ENCODE results near the gene DEPDC1B. TPM values are rescaled to one million over a fixed set of nuclear protein-coding genes. Genes with fewer than 3 reads are reported as not detected.

Gene DEPDC1B
- total RNA-seq, 1 donor from 2014 or later, result 0.98 TPM

DNA sequence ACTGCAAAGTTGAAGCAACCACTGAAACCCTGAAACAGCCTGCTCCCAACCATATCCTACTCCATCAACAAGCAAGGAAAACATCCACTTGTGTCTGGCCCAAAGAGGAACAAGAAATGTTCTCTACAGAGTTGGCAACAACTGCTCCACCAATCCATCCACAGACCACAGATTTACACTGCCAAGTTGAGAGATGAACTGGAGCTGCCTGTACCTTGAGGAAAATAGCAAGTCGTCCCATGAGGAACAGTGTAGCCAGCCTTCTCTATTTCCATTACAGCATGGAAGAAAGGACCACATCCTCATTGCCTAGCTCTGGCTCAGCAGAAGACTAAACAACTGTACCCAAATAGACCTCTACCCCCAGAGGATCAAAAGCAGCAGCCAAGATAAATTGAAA, 60.4 kb downstream of the DEPDC1B start:
- Mint-ChIP-seq H3K4me1 (no peaks in the 10 kb centered on the region), H3K27me3 (no peaks in the 10 kb centered on the region), H3K36me3 (ENCODE audit: low read depth) (no peaks in the 10 kb centered on the region), H3K27ac (no peak overlapping the region), H3K4me3 (no peak overlapping the region), H3K9me3 (no peaks in the 10 kb centered on the region)
- TF ChIP-seq, protein P1, sequence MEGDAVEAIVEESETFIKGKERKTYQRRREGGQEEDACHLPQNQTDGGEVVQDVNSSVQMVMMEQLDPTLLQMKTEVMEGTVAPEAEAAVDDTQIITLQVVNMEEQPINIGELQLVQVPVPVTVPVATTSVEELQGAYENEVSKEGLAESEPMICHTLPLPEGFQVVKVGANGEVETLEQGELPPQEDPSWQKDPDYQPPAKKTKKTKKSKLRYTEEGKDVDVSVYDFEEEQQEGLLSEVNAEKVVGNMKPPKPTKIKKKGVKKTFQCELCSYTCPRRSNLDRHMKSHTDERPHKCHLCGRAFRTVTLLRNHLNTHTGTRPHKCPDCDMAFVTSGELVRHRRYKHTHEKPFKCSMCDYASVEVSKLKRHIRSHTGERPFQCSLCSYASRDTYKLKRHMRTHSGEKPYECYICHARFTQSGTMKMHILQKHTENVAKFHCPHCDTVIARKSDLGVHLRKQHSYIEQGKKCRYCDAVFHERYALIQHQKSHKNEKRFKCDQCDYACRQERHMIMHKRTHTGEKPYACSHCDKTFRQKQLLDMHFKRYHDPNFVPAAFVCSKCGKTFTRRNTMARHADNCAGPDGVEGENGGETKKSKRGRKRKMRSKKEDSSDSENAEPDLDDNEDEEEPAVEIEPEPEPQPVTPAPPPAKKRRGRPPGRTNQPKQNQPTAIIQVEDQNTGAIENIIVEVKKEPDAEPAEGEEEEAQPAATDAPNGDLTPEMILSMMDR (IDR thresholded peaks at IDR 0.05), result no peak
- POLR2A ChIA-PET, result no interaction called here
- DNase-seq (no peak), ATAC-seq (ENCODE audit: low read depth) (no peak)
- intact Hi-C loops (cut with micrococcal nuclease), result no loop called here
- CTCF ChIA-PET, result no interaction called here

DNA sequence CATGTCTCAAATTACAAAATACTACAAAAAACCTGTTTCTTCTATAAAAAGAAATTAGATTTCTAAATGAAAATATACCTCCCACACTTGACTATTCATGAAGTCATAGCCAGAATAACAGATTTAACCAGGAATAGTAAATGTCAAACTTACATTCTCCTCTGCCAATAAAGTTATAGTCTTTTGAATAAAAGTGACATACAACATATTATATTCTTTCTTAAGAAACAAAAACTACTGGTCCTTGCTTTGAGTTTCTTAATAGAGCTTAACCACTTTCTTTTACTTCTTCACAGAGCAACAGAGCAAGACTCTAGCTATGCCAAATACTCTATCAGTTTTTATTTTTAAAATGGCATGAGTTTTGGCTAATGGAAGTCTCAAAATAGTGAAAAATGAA, 61.7 kb downstream of the DEPDC1B start:
- Mint-ChIP-seq H3K27ac (no peak overlapping the region), H3K9me3 (no peaks in the 10 kb centered on the region), H3K36me3 (ENCODE audit: low read depth) (no peaks in the 10 kb centered on the region), H3K4me1 (no peaks in the 10 kb centered on the region), H3K4me3 (no peak overlapping the region), H3K27me3 (no peaks in the 10 kb centered on the region)
- intact Hi-C loops (cut with micrococcal nuclease), result no loop called here
- POLR2A ChIA-PET, result no interaction called here
- no peak for ATAC-seq (ENCODE audit: low read depth)
- CTCF ChIA-PET, result no interaction called here
- no peak for DNase-seq
- TF ChIP-seq, protein P1 (IDR thresholded peaks at IDR 0.05), result no peak

DNA sequence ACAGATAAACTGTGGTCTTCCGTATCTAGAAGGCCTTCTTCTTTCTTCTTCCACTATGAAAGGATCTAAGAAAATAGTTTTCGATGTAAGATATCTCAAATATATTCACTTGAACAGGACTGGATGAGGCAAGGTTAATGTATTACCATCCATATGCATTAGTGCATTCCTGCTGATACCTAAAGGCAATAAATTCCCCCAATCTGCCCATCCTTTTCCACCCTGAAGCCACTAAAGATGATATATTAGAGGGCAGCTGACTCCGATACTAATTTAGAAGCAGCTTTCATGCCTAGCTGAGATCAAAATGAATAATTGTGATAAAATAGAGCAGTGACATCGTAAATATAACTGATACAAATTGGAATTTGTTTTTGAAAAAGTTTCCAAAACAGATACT, 63.3 kb downstream of the DEPDC1B start:
- TF ChIP-seq, protein P1 (IDR thresholded peaks at IDR 0.05), result no peak
- intact Hi-C loops (cut with micrococcal nuclease), result no loop called here
- DNase-seq, result no peak
- H3K27ac Mint-ChIP-seq, result no peak overlapping the region
- H3K27me3 Mint-ChIP-seq, result no peaks in the 10 kb centered on the region
- CTCF ChIA-PET, result interaction anchor here (0.6 kb wide), 1 partner anchor 824 kb away, joined by 3 read pairs; no protein-coding TSS in a partner anchor
- POLR2A ChIA-PET, result no interaction called here
- no peak for ATAC-seq (ENCODE audit: low read depth)
- no peak overlapping the region for H3K4me3 Mint-ChIP-seq
- no peaks in the 10 kb centered on the region for H3K9me3 Mint-ChIP-seq
- H3K4me1 Mint-ChIP-seq, result no peaks in the 10 kb centered on the region
- H3K36me3 Mint-ChIP-seq (ENCODE audit: low read depth), result no peaks in the 10 kb centered on the region

DNA sequence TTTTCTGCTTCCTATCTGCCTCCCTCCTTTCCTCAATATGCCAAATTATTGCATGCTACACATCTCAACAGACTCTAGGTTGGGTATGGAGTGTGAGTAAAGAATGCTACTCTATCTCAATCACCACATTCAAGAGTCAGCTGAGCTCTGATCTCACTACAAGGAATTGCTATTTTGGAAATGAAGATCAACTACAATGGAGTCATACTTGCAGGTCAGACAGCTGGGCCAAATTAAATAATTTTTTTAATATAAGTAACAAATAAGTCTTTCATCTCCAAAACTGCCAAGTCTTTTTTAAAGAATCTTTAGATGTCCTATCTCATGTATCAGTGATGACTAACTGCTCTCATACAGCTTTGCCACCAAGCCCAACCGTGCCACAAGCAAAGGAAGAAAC, 64.0 kb downstream of the DEPDC1B start:
- H3K27ac Mint-ChIP-seq, result no peak overlapping the region
- no peaks in the 10 kb centered on the region for H3K36me3 Mint-ChIP-seq (ENCODE audit: low read depth)
- no peaks in the 10 kb centered on the region for H3K4me1 Mint-ChIP-seq
- no peaks in the 10 kb centered on the region for H3K27me3 Mint-ChIP-seq
- TF ChIP-seq, protein P1 (IDR thresholded peaks at IDR 0.05), result no peak
- ChIA-PET POLR2A (no interaction called here), CTCF (interaction anchor here (0.6 kb wide), 1 partner anchor 823 kb away, joined by 3 read pairs; no protein-coding TSS in a partner anchor)
- no peak overlapping the region for H3K4me3 Mint-ChIP-seq
- DNase-seq, result no peak
- no peaks in the 10 kb centered on the region for H3K9me3 Mint-ChIP-seq
- no peak for ATAC-seq (ENCODE audit: low read depth)
- intact Hi-C loops (cut with micrococcal nuclease), result no loop called here

DNA sequence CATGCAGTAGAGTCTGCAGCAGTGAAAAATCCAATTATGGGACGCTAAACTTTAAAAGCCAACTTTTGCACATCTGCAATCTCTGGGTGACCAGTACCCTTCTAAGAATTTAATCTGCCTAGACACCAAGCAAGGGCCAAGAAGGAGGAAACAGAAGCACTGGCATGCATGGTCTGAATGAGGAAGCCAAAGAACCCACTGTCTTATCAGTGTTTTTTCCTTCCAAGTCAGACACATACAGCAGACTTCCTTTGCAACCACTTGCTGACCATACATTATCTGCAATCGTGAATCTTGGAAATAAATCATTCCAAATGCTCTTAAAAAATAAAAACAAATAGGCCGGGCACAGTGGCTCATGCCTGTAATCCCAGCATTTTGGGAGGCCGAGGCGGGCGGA, 65.9 kb downstream of the DEPDC1B start:
- H3K9me3 Mint-ChIP-seq, result no peaks in the 10 kb centered on the region
- no peak for DNase-seq
- TF ChIP-seq, protein P1 (IDR thresholded peaks at IDR 0.05), result no peak
- H3K27me3 Mint-ChIP-seq, result no peaks in the 10 kb centered on the region
- ChIA-PET CTCF (no interaction called here), POLR2A (no interaction called here)
- H3K4me3 Mint-ChIP-seq, result no peak overlapping the region
- no peak overlapping the region for H3K27ac Mint-ChIP-seq
- no peaks in the 10 kb centered on the region for H3K36me3 Mint-ChIP-seq (ENCODE audit: low read depth)
- H3K4me1 Mint-ChIP-seq, result no peaks in the 10 kb centered on the region
- intact Hi-C loops (cut with micrococcal nuclease), result no loop called here
- no peak for ATAC-seq (ENCODE audit: low read depth)

All from activated B cell treated with CpG ODN at 0.5 μM for 24 hours (primary cell).